OCI-M1 (cell line): ENCODE results near the gene DNAH14.
A peak's percentile ranks its signal among the peaks of the same experiment; 100 is the strongest.
"Not testable (repeated sequence)": the region's sequence is repeated elsewhere in the genome, so short reads cannot be mapped to it uniquely, and the experiment has no call there.

ENCODE experiments used
- DNase-seq: peaks from one replicate; lab custom pipeline; 2025; lab: John Stamatoyannopoulos, UW

Gene DNAH14

DNA sequence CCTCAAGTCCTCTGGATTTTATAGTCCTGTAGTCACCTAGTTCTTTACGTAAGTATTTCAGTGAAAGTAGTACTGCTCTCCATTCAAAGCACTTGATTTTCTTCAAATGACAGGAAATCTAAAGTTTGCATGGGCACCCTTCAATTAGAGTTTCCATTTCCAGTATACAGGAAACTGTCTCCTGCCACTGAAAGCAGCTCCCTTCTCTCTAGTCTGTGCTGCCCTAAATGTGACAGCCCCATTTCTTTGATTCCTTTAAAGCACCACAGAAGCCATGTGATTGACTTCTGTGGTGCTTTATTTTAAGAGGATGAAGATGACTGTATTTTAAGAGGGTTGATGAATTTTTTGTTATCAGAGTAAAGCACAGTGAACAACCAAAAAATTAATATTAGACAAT lies 226.1 kb downstream of the DNAH14 start:
- no peak for DNase-seq

GRCh38 chr1:225156254-225156653 lies 226.8 kb downstream of the DNAH14 start:
- no peak for DNase-seq

- DNase-seq = no peak
Measured at GRCh38 chr1:225158291-225158690, 228.8 kb downstream of the DNAH14 start.

- no peak for DNase-seq
Measured at GRCh38 chr1:225159793-225160192, 230.3 kb downstream of the DNAH14 start.

GRCh38 chr1:225177409-225177808 lies 247.9 kb downstream of the DNAH14 start:
- DNase-seq = not testable (repeated sequence)

- no peak for DNase-seq
Measured at GRCh38 chr1:225179686-225180085, 250.2 kb downstream of the DNAH14 start.

- no peak for DNase-seq
Measured at GRCh38 chr1:225182716-225183115, 253.2 kb downstream of the DNAH14 start.

- no peak for DNase-seq
Measured at GRCh38 chr1:225191199-225191753, 261.8 kb downstream of the DNAH14 start.

GRCh38 chr1:225201447-225201846 lies 272.0 kb downstream of the DNAH14 start:
- no peak for DNase-seq

DNA sequence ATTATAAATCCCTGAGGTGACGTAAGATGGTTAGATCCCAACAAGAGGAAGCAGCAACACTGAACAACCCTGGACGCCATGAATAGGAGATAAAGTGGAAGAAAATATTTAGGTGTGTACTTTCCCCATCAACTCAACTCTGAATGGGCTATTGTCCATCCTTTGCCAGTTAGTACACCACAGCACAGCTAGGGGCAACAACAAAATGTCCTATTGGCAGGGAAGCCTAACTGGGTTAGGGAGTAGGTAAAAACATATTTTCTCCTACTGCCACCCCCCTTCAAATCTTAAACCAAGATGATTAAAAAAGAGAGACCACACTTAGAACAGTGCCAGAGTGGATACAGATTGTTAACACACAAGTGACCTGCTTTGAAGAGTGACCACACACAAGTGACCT lies 278.3 kb downstream of the DNAH14 start:
- no peak for DNase-seq

DNA sequence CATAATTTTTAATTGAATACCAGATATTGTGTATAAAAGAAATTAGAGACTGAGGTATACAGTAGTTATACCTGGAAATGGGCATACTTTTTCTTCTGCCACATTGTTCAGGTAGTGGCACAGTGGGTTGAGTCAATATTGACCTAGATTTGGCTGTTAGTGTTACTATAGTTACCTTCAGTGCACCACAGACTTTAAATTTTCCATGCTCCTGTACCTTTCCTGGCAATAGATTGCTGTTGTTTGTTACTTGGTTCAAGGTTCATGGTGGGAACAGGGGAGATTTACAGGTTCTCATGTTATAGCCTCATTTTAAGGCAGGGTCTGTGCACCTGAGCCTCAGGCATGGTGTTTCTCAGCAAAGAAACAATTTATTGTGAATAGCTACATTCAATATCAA lies 279.7 kb downstream of the DNAH14 start:
- no peak for DNase-seq

- DNase-seq = not testable (repeated sequence)
Measured at GRCh38 chr1:225210180-225210579, 280.7 kb downstream of the DNAH14 start.

DNA sequence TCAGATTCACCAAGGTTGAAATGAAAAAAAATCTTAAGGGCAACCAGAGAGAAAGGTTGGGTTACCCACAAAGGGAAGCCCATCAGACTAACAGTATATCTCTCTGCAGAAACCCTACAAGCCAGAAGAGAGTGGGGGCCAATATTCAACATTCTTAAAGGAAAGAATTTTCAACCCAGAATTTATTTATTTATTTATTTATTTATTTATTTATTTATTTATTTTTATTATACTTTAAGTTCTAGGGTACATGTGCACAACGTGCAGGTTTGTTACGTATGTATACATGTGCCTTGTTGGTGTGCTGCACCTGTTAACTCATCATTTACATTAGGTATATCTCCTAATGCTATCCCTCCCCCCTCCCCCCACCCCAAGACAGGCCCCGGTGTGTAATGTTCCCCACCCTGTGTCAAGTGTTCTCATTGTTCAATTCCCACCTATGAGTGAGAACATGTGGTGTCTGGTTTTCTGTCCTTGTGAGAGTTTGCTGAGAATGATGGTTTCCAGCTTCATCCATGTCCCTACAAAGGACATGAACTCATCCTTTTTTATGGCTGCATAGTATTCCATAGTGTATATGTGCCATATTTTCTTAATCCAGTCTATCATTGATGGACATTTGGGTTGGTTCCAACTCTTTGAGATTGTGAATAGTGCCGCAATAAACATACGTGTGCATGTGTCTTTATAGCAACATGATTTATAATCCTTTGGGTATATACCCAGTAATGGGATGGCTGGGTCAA lies 282.4 kb downstream of the DNAH14 start:
- not testable (repeated sequence) for DNase-seq

- no peak for DNase-seq
Measured at GRCh38 chr1:225224287-225224686, 294.8 kb downstream of the DNAH14 start.

DNA sequence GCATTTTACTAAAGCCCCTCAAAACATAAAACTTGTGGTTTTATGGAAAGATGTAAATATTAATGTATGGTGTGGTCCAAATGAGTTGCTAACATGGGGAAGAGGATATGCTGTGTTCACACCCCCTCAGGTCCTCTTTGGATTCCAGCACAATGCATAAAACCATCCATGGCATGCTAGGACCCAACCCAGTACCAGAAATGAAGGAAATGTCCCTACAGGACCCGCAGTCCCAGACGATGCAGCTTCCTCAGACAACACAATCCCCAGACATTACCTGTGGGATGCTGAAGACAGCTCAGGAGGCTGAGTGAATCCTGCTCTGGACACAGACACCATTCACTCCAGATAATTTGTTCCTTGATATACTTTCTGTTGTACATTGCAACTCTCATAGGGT lies 296.2 kb downstream of the DNAH14 start:
- no peak for DNase-seq

GRCh38 chr1:225228871-225229303 lies 299.4 kb downstream of the DNAH14 start:
- DNase-seq = no peak

GRCh38 chr1:225229429-225229828 lies 300.0 kb downstream of the DNAH14 start:
- DNase-seq = not testable (repeated sequence)

- no peak for DNase-seq
Measured at GRCh38 chr1:225230483-225230882, 301.0 kb downstream of the DNAH14 start.

DNA sequence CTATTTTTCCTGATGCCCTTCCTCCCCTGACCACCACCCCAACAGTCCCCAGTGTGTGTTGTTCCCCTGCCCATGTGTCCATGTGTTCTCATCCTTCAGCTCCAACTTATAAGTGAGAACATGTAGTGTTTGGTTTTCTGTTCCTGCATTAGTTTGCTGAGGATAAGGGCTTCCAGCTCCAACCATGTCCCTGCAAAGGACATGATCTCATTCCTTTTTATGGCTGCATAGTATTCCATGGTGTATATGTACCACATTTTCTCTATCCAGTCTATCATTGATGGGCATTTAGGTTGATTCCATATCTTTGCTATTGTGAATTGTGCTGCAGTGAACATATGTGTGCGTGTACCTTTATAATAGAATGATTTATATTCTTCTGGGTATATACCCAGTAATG lies 303.5 kb downstream of the DNAH14 start:
- DNase-seq = not testable (repeated sequence)

GRCh38 chr1:225242611-225243010 lies 313.1 kb downstream of the DNAH14 start:
- no peak for DNase-seq

DNA sequence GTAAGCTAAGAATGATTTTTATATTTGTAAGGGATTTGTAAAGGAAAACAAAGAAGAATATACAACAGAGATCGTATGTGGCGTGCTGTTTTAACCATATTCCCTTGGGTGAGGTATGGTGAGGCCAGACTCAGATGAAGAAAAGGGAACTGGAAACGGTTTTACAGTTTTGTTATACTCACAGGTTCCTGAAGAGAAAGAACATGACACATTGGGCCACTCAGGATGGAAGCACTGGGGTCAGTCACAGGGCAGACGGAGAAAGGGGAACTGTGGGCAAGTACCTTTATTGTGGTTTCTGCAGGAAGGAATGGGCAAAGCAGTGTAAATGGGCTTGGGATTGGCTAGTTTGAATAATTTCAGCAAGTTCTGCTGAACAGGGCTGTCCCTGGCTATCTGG lies 321.0 kb downstream of the DNAH14 start:
- peak; percentile 75 for DNase-seq

DNA sequence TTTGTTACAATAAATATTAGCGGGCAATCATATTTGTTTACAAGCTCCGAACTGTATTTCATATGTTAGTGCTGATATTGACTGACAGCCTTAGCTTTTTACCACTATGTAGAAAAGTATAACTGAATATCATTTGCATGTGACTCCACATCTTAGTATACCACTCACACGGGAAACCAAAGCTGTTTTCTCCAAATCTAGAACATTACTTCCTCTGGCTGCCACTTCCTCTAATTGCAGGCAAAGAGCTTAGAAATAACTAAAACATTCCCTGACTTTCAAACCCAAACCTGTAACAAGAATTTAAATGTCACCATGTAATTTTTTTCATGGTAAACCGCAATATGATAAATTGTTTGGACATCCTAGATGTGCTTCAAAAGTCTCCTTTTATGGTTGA lies 323.7 kb downstream of the DNAH14 start:
- DNase-seq = peak; percentile 22

DNA sequence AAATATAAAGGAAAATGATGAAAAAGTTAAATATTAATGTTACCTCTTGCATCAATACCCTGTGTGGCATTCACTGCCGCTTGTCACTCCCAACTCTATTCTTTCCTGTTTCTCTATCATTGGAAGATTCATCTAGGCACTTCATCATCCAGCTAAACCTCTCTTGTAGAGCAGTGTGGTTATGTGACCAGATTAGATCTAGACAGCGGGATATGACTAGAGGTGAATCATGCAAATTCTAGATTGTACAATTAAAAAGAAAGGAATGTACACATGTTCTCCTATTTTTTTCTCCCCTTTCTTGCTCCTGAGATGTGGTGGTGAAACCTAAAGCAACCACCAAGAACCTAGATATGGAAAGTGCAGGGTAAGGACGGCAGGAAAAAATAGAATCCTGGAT lies 324.3 kb downstream of the DNAH14 start:
- DNase-seq = no peak

- no peak for DNase-seq
Measured at GRCh38 chr1:225254676-225255075, 325.2 kb downstream of the DNAH14 start.
